Measurements from ENCODE around the gene AGBL4. TPM values are rescaled to one million over a fixed set of nuclear protein-coding genes. Genes with fewer than 3 reads are reported as not detected.
"Not testable (repeated sequence)": the region's sequence is repeated elsewhere in the genome, so short reads cannot be mapped to it uniquely, and the experiment has no call there.

Gene AGBL4
- total RNA-seq, 4 donors from 2014 or later = 0.19 to 1.0 (median 1.0) TPM; not detected in 1

- no peak overlapping the region for H3K4me3 ChIP-seq
- no peak for TF ChIP-seq CTCF (IDR thresholded peaks at IDR 0.05)
- no peak for TF ChIP-seq EP300 (IDR thresholded peaks at IDR 0.05)
- TF ChIP-seq POLR2AphosphoS5 (IDR thresholded peaks at IDR 0.05) = no peak
- TF ChIP-seq POLR2A (IDR thresholded peaks at IDR 0.05) = no peak
- no peak overlapping the region for H3K27ac ChIP-seq
- no peaks in the 10 kb centered on the region for H3K4me1 ChIP-seq
- no peaks in the 10 kb centered on the region for H3K9me3 ChIP-seq
- DNase-seq (ENCODE audit: low spot score in 2 of 2) = no peak
- no peaks in the 10 kb centered on the region for H3K36me3 ChIP-seq
- H3K27me3 ChIP-seq = no peaks in the 10 kb centered on the region
Observed at GRCh38 chr1:49319426-49319963, 704.3 kb downstream of the AGBL4 start.

DNA sequence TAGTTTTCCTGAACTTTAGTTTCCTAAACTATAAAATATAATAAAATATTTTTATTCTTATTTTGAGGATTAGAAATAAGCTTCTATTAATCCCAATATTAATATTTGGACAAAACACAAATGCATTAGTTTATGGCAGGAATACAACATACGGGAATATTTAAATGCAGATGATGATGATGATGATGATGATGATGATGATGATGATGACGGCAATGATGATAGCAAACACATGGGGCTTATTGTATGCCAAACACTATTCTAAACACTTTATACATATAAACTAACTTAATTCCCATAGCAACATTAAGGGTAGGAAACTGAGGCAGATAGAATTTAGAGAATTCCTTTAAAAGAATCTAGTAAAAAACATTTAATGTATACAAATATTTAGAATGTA lies 705.5 kb downstream of the AGBL4 start:
- H3K9me3 ChIP-seq = no peaks in the 10 kb centered on the region
- H3K36me3 ChIP-seq = no peaks in the 10 kb centered on the region
- no peak for TF ChIP-seq POLR2A (IDR thresholded peaks at IDR 0.05)
- TF ChIP-seq POLR2AphosphoS5 (IDR thresholded peaks at IDR 0.05) = no peak
- no peak for TF ChIP-seq CTCF (IDR thresholded peaks at IDR 0.05)
- TF ChIP-seq EP300 (IDR thresholded peaks at IDR 0.05) = no peak
- no peak for DNase-seq (ENCODE audit: low spot score in 2 of 2)
- H3K4me3 ChIP-seq = no peak overlapping the region
- no peaks in the 10 kb centered on the region for H3K4me1 ChIP-seq
- WGBS = 89% methylated on average over 2 of the region's 2 CpGs
- H3K27ac ChIP-seq = no peak overlapping the region
- H3K27me3 ChIP-seq = no peaks in the 10 kb centered on the region

GRCh38 chr1:49307457-49307856 lies 716.3 kb downstream of the AGBL4 start:
- Histone ChIP-seq H3K27ac (no peak overlapping the region), H3K27me3 (no peaks in the 10 kb centered on the region), H3K4me1 (no peaks in the 10 kb centered on the region), H3K36me3 (no peaks in the 10 kb centered on the region), H3K9me3 (no peaks in the 10 kb centered on the region), H3K4me3 (no peak overlapping the region)
- TF ChIP-seq EP300 (IDR thresholded peaks at IDR 0.05) (no peak), CTCF (IDR thresholded peaks at IDR 0.05) (no peak), POLR2AphosphoS5 (IDR thresholded peaks at IDR 0.05) (no peak), POLR2A (IDR thresholded peaks at IDR 0.05) (no peak)
- DNase-seq (ENCODE audit: low spot score in 2 of 2) = no peak

GRCh38 chr1:49306507-49307070 lies 717.2 kb downstream of the AGBL4 start:
- Histone ChIP-seq H3K27ac (no peak overlapping the region), H3K9me3 (no peaks in the 10 kb centered on the region), H3K4me1 (no peaks in the 10 kb centered on the region), H3K27me3 (no peaks in the 10 kb centered on the region), H3K36me3 (no peaks in the 10 kb centered on the region), H3K4me3 (no peak overlapping the region)
- 82% methylated on average over 1 of the region's 1 CpG for WGBS
- no peak for DNase-seq (ENCODE audit: low spot score in 2 of 2)
- TF ChIP-seq EP300 (IDR thresholded peaks at IDR 0.05) = no peak
- no peak for TF ChIP-seq CTCF (IDR thresholded peaks at IDR 0.05)

GRCh38 chr1:49302400-49302799 lies 721.4 kb downstream of the AGBL4 start:
- not testable (repeated sequence) for H3K27me3 ChIP-seq; H3K4me1 ChIP-seq; H3K27ac ChIP-seq; H3K9me3 ChIP-seq; H3K4me3 ChIP-seq; H3K36me3 ChIP-seq; DNase-seq (ENCODE audit: low spot score in 2 of 2)
- WGBS = 90% methylated on average over 2 of the region's 2 CpGs

- TF ChIP-seq EP300 (IDR thresholded peaks at IDR 0.05) (no peak), CTCF (IDR thresholded peaks at IDR 0.05) (no peak), POLR2AphosphoS5 (IDR thresholded peaks at IDR 0.05) (no peak), POLR2A (IDR thresholded peaks at IDR 0.05) (no peak)
- H3K4me1 ChIP-seq = no peaks in the 10 kb centered on the region
- no peak for DNase-seq (ENCODE audit: low spot score in 2 of 2)
- H3K36me3 ChIP-seq = no peaks in the 10 kb centered on the region
- H3K9me3 ChIP-seq = no peaks in the 10 kb centered on the region
- no peaks in the 10 kb centered on the region for H3K27me3 ChIP-seq
- no peak overlapping the region for H3K4me3 ChIP-seq
- H3K27ac ChIP-seq = no peak overlapping the region
- 11% methylated on average over 2 of the region's 2 CpGs for WGBS
Observed at GRCh38 chr1:49298304-49298703, 725.5 kb downstream of the AGBL4 start.
